Measurements from ENCODE around the gene DYNLT1. TPM values are rescaled to one million over a fixed set of nuclear protein-coding genes. Genes with fewer than 3 reads are reported as not detected.
A peak's percentile ranks its signal among the peaks of the same experiment; 100 is the strongest.
"Not testable (repeated sequence)": the region's sequence is repeated elsewhere in the genome, so short reads cannot be mapped to it uniquely, and the experiment has no call there.

DYNLT1 gene
- total RNA-seq, 4 donors from 2014 or later, result 78.7 to 107 (median 87.4) TPM

DNA sequence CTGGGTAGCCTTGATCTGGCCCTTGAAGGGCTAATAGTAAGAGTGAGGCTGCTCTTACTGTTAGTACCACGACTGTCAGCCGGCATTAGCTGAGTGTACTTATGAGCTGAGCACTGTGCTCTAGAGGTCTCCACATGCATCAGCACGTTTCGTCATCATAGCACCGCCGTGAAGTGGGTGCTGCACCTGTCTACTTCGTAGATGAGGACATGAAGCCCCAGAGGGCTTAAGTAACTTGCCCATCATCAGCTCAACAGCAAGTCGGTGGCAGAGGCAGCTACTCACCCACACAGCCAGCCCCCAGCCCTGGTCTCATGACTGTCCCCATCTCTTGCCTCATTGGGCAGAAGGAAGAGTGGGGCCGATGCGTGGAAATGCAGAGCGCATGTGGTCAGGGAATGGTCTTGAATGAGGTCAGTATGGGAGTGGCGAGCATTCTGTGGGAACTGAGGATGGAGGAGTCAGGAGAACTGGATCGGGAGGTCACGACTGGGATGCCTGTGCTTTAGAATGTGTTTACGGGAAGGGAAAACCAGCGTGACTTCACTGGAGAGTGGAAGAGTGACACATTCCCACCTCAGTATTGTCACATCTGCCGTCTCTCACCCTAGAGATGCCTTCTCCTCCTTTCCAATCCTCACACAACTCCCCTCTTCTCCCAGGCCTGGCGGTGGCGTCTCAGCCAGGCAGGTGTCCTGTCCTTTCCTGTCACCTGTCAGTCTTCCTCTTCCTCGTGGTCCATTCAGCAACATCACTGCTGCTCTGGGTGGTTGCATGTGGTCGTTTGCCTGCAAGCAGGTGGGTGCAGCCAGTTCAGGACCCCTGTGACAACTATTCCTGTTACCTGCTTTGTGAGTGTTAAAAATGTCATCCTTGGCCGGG, 11.3 kb upstream of the DYNLT1 start:
- Histone ChIP-seq H3K9me3 (no peaks in the 10 kb centered on the region), H3K27ac (peak overlapping the region in 3 of 4 donors; percentile 40 to 79 (median 76)), H3K4me1 (peaks cover 10 to 34% (median 11%) of the 10 kb centered on the region in 3 donors), H3K4me3 (no peak overlapping the region), H3K27me3 (no peaks in the 10 kb centered on the region), H3K36me3 (no peaks in the 10 kb centered on the region)
- DNase-seq, result no peak
- no peak for TF ChIP-seq POLR2A (IDR thresholded peaks at IDR 0.05)
- TF ChIP-seq, protein P1, sequence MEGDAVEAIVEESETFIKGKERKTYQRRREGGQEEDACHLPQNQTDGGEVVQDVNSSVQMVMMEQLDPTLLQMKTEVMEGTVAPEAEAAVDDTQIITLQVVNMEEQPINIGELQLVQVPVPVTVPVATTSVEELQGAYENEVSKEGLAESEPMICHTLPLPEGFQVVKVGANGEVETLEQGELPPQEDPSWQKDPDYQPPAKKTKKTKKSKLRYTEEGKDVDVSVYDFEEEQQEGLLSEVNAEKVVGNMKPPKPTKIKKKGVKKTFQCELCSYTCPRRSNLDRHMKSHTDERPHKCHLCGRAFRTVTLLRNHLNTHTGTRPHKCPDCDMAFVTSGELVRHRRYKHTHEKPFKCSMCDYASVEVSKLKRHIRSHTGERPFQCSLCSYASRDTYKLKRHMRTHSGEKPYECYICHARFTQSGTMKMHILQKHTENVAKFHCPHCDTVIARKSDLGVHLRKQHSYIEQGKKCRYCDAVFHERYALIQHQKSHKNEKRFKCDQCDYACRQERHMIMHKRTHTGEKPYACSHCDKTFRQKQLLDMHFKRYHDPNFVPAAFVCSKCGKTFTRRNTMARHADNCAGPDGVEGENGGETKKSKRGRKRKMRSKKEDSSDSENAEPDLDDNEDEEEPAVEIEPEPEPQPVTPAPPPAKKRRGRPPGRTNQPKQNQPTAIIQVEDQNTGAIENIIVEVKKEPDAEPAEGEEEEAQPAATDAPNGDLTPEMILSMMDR (IDR thresholded peaks at IDR 0.05), result no peak
- intact Hi-C loops (cut with DNase I), result loop anchor here (5.0 kb wide), 1 partner anchor 36 kb away; no protein-coding TSS in a partner anchor
- 84 to 90% methylated on average over 14 to 17 of the region's 22 CpGs for WGBS, 2 donors

DNA sequence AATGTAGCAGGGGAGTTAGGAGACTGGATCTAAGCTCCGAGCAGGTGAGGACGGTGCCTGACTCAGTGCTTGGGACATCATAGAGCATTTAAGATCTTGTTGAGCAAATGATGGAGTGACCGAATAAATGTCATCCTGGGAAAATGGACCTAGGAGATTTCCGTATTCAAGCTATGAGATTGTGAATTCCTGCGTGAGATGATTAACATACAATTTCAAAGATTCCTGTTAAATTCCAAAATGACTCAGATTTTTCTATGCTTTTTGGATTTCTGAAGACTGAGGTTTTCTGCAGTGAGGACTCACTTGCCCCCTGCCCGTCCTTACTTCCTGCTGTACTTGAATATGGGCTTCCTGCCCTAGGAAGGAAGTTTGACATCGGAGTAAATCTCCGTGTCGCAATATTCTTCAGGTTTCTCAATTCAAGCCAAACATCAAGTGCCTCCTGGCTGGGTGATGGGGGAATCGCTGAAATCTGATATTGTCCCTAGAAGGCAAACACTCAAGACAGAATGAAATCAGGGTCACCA, 10.5 kb upstream of the DYNLT1 start:
- H3K27me3 ChIP-seq, result no peaks in the 10 kb centered on the region
- no peaks in the 10 kb centered on the region for H3K36me3 ChIP-seq
- H3K4me3 ChIP-seq, result no peak overlapping the region
- WGBS, 2 donors, result 69 to 84% methylated on average over 10 of the region's 10 CpGs
- no peaks in the 10 kb centered on the region for H3K9me3 ChIP-seq
- no peak for DNase-seq
- H3K4me1 ChIP-seq, result peaks cover 2 to 26% (median 11%) of the 10 kb centered on the region in 3 donors
- TF ChIP-seq, protein P1 (IDR thresholded peaks at IDR 0.05), result no peak
- no peak for TF ChIP-seq POLR2A (IDR thresholded peaks at IDR 0.05)
- peak overlapping the region in 3 of 4 donors; percentile 76 to 87 (median 79) for H3K27ac ChIP-seq
- intact Hi-C loops (cut with DNase I), result loop anchor here (5.0 kb wide), 1 partner anchor 37 kb away; no protein-coding TSS in a partner anchor

DNA sequence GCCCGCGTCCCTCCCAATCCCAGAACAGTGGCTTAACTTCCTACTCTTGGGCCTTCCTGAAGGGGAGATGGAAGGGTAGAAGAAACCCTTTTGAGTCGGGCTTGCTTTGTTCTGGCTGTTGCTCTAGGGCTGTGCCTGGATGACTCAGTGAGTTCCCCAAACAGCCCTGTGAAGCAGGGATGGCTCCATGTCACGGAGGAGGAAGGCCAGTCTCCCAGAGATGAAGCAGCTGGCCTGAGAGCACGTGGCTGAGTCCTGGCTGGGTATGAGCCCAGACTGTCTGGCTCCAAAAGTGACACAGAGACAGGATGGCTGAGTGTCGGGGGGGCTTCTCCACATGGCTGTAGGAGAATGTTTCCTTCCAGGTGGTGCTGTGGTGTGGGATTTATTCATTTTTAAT, 10.0 kb upstream of the DYNLT1 start:
- DNase-seq, result peak; percentile 14
- H3K27me3 ChIP-seq, result no peaks in the 10 kb centered on the region
- H3K9me3 ChIP-seq, result no peaks in the 10 kb centered on the region
- intact Hi-C loops (cut with DNase I), result no loop called here
- no peaks in the 10 kb centered on the region for H3K36me3 ChIP-seq
- TF ChIP-seq POLR2A (IDR thresholded peaks at IDR 0.05), result no peak
- TF ChIP-seq, protein P1 (IDR thresholded peaks at IDR 0.05), result no peak
- WGBS, 2 donors, result 36 to 42% methylated on average over 4 to 6 of the region's 6 CpGs
- peaks cover 0 to 27% (median 12%) of the 10 kb centered on the region in 3 donors for H3K4me1 ChIP-seq
- H3K27ac ChIP-seq, result peak overlapping the region; percentile 64 to 87 (median 78)
- H3K4me3 ChIP-seq, result peak overlapping the region in 1 of 4 donors; percentile 13

DNA sequence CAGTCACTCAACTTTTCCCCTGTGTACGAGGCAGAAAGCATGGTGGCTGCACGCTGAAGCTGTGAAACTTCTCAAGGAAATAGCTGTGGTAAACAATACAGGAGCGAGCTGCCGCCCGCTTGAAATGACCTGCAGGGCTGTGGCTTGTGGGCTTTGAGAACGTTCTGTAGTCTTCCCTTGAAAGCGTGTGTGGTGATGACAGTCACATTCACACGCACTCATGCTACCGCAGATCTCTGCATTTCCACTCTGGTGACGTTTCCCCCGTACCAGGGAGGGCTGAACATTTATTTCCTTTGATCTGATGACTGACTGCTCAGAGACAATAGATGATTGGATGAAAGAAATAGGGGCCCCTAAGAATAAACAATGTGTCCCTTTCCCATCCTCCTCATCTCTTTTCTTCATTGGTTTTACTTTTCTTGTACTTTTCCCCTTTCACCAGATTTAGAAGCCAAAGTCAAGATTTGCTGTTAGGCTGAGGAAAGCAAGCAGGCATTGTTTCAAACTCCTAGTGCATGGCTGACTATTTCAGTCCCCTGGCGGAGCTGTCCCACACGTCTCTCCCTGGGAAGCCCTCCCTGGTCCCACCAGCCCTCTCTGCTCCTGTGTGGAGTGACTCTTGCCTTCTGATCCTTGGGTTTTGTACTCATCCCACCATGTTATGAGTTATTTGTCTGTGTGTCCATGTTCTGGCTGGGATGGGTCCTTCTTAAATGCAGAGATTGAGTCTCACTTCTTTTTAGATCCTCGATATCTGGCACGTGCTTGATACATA, 9.2 kb upstream of the DYNLT1 start:
- H3K4me1 ChIP-seq, result peaks cover 0 to 34% (median 19%) of the 10 kb centered on the region in 3 donors
- no peak for DNase-seq
- peak overlapping the region in 1 of 4 donors; percentile 4 for H3K4me3 ChIP-seq
- intact Hi-C loops (cut with DNase I), result no loop called here
- H3K36me3 ChIP-seq, result no peaks in the 10 kb centered on the region
- TF ChIP-seq POLR2A (IDR thresholded peaks at IDR 0.05), result peak in 1 of 4 donors; percentile 52
- TF ChIP-seq, protein P1 (IDR thresholded peaks at IDR 0.05), result no peak
- WGBS, 2 donors, result 67 to 69% methylated on average over 14 to 15 of the region's 15 CpGs
- H3K9me3 ChIP-seq, result no peaks in the 10 kb centered on the region
- peak overlapping the region; percentile 64 to 87 (median 78) for H3K27ac ChIP-seq
- no peaks in the 10 kb centered on the region for H3K27me3 ChIP-seq

DNA sequence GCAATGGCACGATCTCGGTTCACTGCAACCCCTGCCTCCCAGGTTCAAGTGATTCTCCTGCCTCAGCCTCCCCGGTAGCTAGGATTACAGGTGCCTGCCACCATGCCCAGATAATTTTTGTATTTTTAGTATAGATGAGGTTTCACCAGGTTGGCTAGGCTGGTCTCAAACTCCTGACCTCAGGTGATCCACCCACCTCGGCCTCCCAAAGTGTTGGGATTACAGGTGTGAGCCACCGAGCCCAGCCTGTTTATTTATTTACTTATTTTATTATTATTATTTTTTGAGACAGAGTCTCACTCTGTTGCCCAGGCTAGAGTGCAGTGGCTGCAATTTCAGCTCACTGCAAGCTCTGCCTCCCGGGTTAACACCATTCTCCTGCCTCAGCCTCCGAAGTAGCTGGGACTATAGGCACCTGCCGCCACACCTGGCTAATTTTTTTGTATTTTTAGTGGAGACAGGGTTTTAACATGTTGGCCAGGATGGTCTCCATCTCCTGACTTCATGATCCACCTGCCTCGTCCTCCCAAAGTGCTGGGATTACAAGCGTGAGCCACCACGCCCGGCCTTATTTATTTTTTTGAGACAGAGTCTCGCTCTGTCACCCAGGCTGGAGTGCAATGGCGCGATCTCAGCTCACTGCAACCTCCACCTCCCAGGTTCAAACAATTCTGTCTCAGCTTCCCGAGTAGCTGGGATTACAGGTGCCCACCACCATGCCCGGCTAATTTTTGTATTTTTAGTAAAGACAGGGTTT, 7.6 kb upstream of the DYNLT1 start:
- peak overlapping the region; percentile 20 to 87 (median 58) for H3K27ac ChIP-seq
- intact Hi-C loops (cut with DNase I); DNase-seq; H3K9me3 ChIP-seq; H3K27me3 ChIP-seq; H3K36me3 ChIP-seq; H3K4me3 ChIP-seq: not testable (repeated sequence)
- peaks cover 0 to 34% (median 20%) of the 10 kb centered on the region in 3 donors for H3K4me1 ChIP-seq
- WGBS, 2 donors, result 82 to 96% methylated on average over 15 to 17 of the region's 17 CpGs
